Kidney capillary endothelial cell (primary cell): ENCODE data around the gene CATSPERD.

Experiments
- DNase-seq: peaks from one replicate; pipeline ENCODE4 v3.0.0-alpha.2; 2018; ENCODE audit warnings: low spot score

Gene CATSPERD

GRCh38 chr19:5806133-5806489, 85.7 kb downstream of the CATSPERD start:
- no peak for DNase-seq

- no peak for DNase-seq
Measured at GRCh38 chr19:5806905-5807304, 86.5 kb downstream of the CATSPERD start.

- no peak for DNase-seq
Measured at GRCh38 chr19:5808120-5808816, 87.8 kb downstream of the CATSPERD start.

- DNase-seq = no peak
Measured at GRCh38 chr19:5809053-5809452, 88.6 kb downstream of the CATSPERD start.

- DNase-seq = no peak
Measured at GRCh38 chr19:5809469-5809868, 89.0 kb downstream of the CATSPERD start.

GRCh38 chr19:5811117-5811516, 90.7 kb downstream of the CATSPERD start:
- no peak for DNase-seq

GRCh38 chr19:5814123-5814851, 93.8 kb downstream of the CATSPERD start:
- DNase-seq = no peak

GRCh38 chr19:5814852-5815246, 94.4 kb downstream of the CATSPERD start:
- no peak for DNase-seq

GRCh38 chr19:5817218-5817617, 96.8 kb downstream of the CATSPERD start:
- no peak for DNase-seq

- no peak for DNase-seq
Measured at GRCh38 chr19:5818594-5818993, 98.2 kb downstream of the CATSPERD start.

- no peak for DNase-seq
Measured at GRCh38 chr19:5820785-5821184, 100.3 kb downstream of the CATSPERD start.

GRCh38 chr19:5821521-5822180, 101.2 kb downstream of the CATSPERD start:
- DNase-seq = no peak

- no peak for DNase-seq
Measured at GRCh38 chr19:5822181-5822844, 101.9 kb downstream of the CATSPERD start.

GRCh38 chr19:5823579-5824281, 103.3 kb downstream of the CATSPERD start:
- no peak for DNase-seq

GRCh38 chr19:5824751-5825150, 104.3 kb downstream of the CATSPERD start:
- DNase-seq = no peak

GRCh38 chr19:5825178-5825577, 104.7 kb downstream of the CATSPERD start:
- DNase-seq = no peak

GRCh38 chr19:5826531-5827341, 106.3 kb downstream of the CATSPERD start:
- DNase-seq = no peak

GRCh38 chr19:5827342-5827890, 107.0 kb downstream of the CATSPERD start:
- no peak for DNase-seq

GRCh38 chr19:5827891-5828660, 107.6 kb downstream of the CATSPERD start:
- peak; percentile 91 for DNase-seq
